ENCODE data around the gene CD300LB. TPM values are rescaled to one million over a fixed set of nuclear protein-coding genes. Genes with fewer than 3 reads are reported as not detected.

CD300LB gene
- total RNA-seq, 1 experiment from 2014 or later, result not detected

GRCh38 chr17:74569020-74570003 lies 38.0 kb upstream of the CD300LB start:
- Mint-ChIP-seq H3K36me3 (no peaks in the 10 kb centered on the region), H3K9me3 (peaks cover 8% of the 10 kb centered on the region; the same call in 1 of the 2 replicates), H3K4me3 (no peak overlapping the region), H3K4me1 (peaks cover 4% of the 10 kb centered on the region; the same call in 1 of the 2 replicates), H3K27ac (no peak overlapping the region; the same call in 1 of the 2 replicates), H3K27me3 (ENCODE audit: low read depth) (peaks cover 9% of the 10 kb centered on the region)
- DNase-seq (ENCODE audit: low spot score) (no peak), ATAC-seq (no peak)
- POLR2A ChIA-PET, result no interaction called here
- CTCF ChIA-PET, result interaction anchor here (0.8 to 1.4 kb wide), 3 partner anchors 88 to 208 kb away, joined by 3 to 5 read pairs (median 4); partner anchors contain the start of gene BTBD17
- TF ChIP-seq ZBTB21 (CRISPR knock-in tag; IDR thresholded peaks at IDR 0.05; ENCODE audit: borderline replicate concordance) (no peak), SMAD4 (CRISPR knock-in tag; IDR thresholded peaks at IDR 0.05) (no peak), NR1H2 (CRISPR knock-in tag; IDR thresholded peaks at IDR 0.05) (no peak), JUN (CRISPR knock-in tag; IDR thresholded peaks at IDR 0.05) (no peak), SOX15 (CRISPR knock-in tag; IDR thresholded peaks at IDR 0.05) (no peak), ZBTB43 (CRISPR knock-in tag; IDR thresholded peaks at IDR 0.05) (no peak), ZNF416 (CRISPR knock-in tag; IDR thresholded peaks at IDR 0.05) (no peak), E2F4 (CRISPR knock-in tag; IDR thresholded peaks at IDR 0.05; ENCODE audit: borderline replicate concordance, low read depth) (no peak), ZNF317 (CRISPR knock-in tag; IDR thresholded peaks at IDR 0.05; ENCODE audit: borderline replicate concordance, low read depth) (no peak), E2F1 (CRISPR knock-in tag; IDR thresholded peaks at IDR 0.05) (no peak), NR3C1 (CRISPR knock-in tag; conservative IDR thresholded peaks at IDR 0.05; ENCODE audit: low read depth) (no peak), USF2 (CRISPR knock-in tag; IDR thresholded peaks at IDR 0.05) (no peak), MYBL2 (CRISPR knock-in tag; IDR thresholded peaks at IDR 0.05) (no peak)

GRCh38 chr17:74568106-74568873 lies 37.0 kb upstream of the CD300LB start:
- H3K36me3 Mint-ChIP-seq, result no peaks in the 10 kb centered on the region
- DNase-seq (ENCODE audit: low spot score) (no peak), ATAC-seq (no peak)
- no peak overlapping the region for H3K4me3 Mint-ChIP-seq
- no peak overlapping the region for H3K27ac Mint-ChIP-seq
- H3K9me3 Mint-ChIP-seq, result peaks cover 13% of the 10 kb centered on the region
- H3K27me3 Mint-ChIP-seq (ENCODE audit: low read depth), result peaks cover 13% of the 10 kb centered on the region
- TF ChIP-seq EMX1 (CRISPR knock-in tag; IDR thresholded peaks at IDR 0.05) (no peak), PRDM15 (CRISPR knock-in tag; IDR thresholded peaks at IDR 0.05) (no peak), IRF1 (CRISPR knock-in tag; IDR thresholded peaks at IDR 0.05) (no peak), NFYB (CRISPR knock-in tag; conservative IDR thresholded peaks at IDR 0.05; ENCODE audit: low read depth) (no peak)
- ChIA-PET POLR2A (no interaction called here), CTCF (interaction anchor here (2.4 kb wide), 1 partner anchor 89 kb away, joined by 31 read pairs; no protein-coding TSS in a partner anchor)
- H3K4me1 Mint-ChIP-seq, result peaks cover 4% of the 10 kb centered on the region; the same call in 1 of the 2 replicates
